CD4-positive, alpha-beta T cell treated with Interleukin-15 for 1 hour (primary cell): ENCODE data around the gene PPP4C.
"Not testable (repeated sequence)": the region's sequence is repeated elsewhere in the genome, so short reads cannot be mapped to it uniquely, and the experiment has no call there.

Experiments used
- DNase-seq: peaks from one replicate; pipeline ENCODE4 v3.0.0-alpha.2; 2020

Gene PPP4C

DNA sequence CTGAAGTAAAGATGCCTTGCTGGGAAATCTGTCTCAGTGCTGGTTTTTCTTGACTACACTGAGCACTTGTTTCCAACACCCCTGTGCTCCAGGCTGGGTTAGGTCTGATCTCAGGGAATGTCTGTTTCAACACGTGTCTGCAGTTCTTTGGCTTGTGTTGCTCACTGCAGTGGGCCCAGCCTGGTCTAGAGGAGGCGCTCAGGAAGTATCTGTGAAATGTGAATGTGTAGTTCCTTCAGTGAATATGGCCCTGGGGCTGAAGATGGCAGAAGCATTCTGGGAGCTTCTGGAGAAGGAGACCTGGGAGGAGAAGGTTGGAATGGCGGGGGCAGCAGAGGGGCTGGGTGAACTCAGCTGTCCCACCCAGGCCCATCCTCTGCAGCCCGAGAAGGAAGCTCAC is 28.3 kb downstream of the PPP4C start:
- DNase-seq = no peak

DNA sequence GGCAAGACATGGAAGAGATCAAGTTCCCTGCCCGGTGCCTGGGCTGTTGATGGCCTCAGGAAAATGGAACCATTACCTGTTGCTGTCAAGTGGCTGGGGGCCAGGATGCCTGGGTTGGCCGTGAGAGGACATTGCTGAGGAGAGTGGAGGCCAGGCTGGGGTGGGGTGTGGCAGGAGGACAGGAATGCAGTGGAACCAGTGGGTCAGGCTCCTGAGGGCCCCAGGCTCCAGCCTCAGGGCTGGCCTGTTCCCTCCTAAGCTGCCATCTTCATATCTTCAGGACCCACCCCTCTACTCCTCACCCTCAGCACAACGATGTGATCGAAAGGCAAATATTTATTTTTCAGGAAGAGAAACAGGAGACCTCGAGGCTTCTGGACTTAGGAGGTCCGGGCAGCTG is 28.7 kb downstream of the PPP4C start:
- no peak for DNase-seq

DNA sequence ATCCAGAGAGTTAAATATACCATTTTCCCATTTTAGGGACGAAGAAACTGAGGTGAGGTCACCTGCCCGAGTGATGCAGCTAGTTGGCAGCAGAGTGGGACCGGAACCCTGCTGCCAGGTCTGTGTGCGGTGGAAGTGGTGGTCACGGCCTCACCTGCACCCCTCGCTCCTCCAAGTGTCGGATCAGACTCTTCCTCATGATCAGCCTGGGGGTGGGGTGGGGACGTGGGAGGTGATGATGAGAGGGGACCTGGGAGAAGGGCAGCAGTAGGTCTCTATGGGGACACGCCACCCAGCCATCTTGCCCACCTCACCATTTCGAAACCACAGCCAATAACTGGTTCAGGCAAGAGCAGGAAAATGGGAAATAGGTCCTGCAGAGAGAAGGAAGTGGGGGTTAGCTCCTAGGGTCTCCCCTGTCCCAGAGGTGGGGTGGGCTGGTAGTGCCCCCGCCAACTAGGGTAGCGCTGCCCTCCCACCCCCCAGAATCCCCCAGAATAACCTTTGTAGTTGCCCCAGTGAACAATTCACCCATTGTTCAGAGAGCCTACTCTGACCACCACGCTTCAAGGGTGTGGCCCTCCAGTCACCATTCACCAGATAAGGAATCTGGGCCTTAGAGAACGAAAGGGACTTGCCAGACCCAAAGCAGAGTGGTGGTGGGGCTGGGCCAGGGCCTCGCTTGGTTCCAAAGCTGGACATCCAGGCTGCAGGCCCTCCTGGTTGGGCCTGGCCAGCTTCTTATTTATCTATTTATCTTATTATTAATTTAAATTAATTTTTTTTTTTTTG is 32.5 kb downstream of the PPP4C start:
- DNase-seq = no peak

DNA sequence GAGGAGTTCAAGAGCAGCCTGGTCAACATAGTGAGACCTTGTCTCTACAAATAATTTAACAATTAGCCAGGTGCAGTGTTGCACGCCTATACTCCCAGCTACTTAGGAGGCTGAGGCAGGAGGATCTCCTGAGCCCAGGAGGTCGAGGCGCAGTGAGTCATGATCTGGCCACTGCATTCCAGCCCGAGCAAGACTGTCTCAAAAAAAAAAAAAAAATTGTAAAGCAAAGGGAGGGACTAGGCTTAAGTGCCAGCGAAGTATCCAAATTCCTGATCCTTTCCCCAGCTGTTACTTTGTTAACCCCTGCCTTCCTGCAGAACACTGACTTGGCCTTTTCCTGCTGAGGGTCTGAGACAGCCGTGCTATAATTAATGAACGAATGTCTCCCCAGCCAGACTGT is 34.9 kb downstream of the PPP4C start:
- no peak for DNase-seq

DNA sequence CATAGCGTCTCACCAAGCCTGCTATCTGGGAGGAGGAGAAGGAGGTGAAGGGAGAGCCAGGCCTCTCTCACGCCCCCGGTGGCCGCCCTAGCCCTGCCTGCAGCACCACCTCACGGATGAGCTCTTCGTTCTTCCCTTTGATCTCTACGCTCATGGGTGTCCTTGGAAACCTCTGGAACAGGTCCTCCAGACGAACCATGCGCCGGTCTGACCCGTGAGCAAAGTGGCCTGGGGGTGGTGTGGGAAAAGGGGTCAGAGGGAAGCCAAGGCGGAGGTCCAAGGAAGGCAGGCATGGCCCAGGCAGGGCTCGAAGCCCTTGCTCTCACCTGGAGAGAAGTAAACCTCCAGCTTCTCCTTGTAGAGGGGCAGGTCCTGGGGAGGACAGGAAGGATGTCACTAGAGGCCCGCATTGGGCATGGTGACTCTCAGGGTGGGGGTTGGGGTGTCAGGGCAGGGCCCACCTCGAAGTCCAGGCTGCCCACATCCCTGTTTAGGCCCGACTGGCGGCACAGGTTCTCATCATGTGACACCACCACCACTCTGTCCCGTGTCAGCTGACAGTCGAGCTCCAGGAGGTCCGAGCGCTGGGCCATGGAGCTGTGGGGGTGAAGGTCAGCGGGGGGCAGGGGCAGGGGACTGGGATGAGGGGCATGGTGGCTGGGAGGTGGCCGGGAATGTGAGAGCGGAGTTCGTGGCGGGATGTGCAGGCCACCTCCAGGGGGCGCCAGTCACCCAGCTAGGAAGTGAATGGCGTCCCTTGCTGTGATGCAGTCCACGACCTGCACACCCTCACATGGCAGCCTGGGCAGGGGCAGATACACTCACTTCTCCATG is 36.6 kb downstream of the PPP4C start:
- peak; percentile 41 for DNase-seq

DNA sequence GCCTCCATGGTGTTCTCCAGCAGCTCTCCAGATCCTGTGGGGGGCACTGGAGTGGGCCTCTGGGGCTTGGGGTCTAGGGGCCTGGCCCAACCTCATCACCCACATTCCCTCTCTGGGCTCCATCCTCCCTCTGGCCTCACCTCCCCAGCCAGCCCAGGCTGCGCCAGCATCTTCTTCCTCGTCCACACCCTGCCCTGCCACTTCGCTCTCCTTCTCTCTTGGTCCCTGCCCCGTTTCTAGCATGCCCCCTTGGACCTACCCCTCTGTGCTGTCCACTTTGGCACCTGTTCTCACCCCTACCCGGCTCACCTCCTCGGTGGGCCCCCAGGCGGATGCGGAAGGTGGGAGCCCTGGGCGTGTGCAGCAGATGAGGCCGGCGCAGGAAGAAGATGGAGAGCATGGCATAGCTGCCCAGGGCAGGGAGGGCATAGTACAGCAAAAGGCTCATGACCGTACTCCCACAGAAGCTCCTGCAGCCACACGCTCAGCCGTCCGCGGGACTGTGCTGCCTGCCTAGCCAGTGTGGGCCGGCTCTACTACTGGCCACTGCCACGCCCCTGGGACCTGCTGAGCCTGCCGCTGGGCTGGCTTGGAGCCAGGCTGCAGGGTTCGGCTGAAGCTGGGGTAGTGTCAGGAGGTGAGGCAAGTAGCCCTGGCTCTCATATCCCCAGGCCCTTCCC is 37.4 kb downstream of the PPP4C start, which contains the start of gene GDPD3:
Gene GDPD3, minus strand, starts transcription at position 507 of the 680 bp plus-strand sequence. Its CDS starts 59 bp downstream, at position 448.
- no peak for DNase-seq

DNA sequence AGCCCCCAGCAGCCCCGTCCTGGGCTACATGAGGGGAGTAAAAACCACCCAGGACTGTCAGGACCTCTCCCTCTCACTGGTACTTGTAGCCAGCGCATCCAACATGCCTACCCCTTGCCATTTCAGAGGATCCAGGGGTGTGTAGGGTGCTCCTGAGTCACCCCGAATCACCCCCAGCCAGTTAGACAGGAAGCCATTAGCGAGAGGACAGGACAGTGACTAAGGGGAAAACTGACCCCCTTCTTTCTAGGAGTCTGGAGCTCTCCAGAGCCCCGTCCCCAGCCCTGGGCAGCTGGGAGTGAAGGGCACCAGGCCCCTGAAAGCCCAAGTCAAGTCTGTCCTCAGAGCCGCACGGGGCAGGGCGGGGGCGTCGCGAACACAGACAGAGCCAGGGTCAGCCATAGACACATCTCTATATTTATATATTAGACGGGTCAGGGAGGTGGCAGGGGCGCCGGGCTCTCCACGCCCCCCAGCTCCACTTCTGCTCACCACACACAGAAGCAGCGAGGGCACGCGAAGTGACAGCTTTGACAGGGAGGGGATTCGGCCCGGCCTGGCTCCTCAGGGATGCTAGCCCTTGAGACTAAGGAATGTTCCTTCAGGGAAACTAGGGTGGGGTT is 38.0 kb downstream of the PPP4C start:
- DNase-seq = no peak

DNA sequence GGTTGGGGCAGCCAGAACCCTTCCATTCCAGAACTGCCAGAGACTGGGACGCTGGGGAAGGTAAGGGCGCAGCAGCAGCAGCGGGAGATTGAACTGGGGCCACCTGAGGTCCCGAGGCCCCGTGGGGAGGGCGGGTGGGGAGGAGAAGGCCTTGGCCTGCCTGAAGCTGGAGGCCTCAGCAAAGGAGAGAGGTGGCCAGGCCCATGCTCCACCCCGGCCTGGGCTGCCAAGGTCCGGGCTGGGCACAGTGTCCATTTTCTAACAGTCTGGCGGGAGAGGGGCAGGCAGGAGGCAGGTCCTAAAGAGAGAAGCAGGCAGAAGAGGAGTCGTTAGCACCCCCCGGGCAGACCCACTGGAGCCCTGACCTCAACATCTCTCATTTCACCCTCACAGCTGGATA is 38.6 kb downstream of the PPP4C start:
- DNase-seq = no peak

DNA sequence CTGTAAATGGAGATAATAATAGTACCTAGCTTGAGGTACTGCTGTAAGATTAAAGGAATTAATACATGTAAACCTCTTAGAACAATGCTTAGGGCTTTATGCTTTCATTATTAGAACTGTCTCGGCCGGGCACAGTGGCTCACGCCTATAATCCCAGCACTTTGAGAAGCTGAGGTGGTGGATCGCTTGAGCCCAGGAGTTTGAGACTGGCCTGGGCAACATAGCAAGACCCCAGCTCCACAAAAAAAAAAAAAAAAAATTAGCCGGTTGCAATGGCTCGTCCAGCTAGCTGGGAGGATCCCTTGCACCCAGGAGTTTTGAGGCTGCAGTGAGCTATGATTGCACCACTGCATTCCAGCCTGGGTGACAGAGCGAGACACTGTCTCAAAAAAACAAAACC is 39.0 kb downstream of the PPP4C start:
- not testable (repeated sequence) for DNase-seq

DNA sequence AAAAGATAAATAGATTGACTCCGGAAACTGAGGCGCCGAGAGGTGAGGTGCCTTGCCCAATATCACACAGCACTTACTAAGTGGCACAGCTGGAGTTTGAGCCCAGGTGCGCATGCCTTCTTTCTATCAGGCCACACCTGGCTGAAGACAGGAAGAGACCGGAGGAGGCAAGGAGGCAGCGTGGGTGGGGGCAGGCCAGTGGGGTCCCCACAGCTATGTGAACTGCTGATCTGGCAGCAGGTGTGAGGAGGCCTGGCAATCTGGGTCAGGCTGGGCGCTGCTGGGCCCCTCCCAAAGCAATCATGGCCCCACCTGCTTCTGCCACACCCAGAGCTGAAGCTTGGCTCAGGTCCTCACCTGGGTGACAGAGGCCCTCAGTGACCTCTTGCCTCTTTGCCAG is 39.4 kb downstream of the PPP4C start:
- no peak for DNase-seq

DNA sequence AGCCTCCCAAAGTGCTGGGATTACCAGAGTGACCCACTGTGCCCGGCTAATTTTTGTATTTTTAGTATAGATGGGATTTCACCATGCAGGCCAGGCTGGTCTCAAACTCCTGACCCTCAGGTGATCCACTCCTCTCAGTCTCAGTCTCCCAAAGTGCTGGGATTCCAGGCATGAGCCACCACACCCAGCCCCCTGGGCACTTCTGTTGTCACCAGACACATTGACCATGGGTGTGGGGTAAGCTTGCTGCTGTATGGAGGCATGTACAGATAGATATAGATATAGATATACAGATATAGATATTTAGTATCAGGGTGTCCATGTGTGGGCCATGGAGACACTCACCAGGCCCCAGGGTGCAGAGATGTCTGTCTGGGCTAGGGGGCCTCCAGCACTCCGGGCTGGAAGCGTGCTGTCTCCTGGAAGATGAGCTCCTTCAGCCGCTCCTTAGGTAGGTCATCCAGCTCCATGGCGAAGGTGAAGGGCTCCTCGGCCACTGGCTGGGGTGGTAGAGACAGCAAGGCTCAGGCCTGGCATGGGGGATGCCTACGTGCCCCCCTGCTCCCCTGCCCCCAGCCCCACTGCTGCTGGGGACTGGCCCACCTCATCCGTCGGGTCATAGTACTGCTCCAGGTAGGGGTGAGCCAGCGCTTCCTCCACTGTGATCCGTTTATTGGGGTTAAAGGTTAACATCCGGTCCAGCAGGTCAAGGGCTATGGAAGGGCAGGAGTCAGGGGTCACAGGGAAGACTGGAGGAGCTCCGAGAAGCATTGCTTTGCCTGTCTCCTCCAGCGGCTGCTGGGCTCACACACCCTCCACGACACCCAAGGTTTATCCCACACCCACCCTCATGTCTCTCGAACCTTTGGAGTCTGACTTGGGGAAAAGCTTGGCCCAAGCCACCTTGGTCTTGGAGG is 40.8 kb downstream of the PPP4C start:
- DNase-seq = no peak

DNA sequence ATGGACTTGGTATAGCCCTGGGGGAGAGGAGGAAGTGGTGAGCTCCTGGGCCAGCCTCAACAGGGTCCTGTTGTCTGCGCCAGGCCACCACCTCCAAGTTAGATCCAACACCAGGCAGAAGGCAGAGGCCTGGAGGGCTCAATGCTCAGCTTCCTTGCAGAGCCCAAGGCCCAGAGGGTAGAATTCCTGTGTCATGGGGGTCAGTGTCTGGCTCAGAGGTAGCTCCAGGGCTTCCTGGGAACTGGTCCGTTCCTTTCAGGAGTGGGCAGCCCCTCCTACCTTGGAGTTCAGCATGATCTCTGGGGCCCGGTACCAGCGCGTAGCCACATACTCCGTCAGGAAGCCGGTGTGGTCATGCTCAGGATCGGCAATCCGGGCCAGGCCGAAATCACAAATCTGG is 42.0 kb downstream of the PPP4C start:
- no peak for DNase-seq

DNA sequence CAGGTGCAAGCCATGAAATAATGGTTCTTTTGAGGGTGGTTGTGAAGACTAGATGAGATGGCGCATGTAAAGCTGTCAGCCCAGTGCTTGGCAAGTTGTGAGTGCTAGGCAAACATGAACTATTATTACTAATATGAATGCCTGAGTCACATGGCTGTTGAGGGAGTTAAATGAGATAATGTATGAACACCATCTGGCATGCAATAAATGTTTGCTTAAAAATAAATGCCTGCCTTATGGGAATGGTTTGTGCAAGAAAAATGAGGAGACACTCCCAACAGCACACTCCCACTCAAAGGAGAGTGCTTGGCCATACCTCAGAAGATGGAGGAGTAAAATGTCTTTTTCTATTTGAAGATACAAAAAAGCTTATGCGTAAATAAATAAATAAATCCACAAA is 43.6 kb downstream of the PPP4C start:
- no peak for DNase-seq

DNA sequence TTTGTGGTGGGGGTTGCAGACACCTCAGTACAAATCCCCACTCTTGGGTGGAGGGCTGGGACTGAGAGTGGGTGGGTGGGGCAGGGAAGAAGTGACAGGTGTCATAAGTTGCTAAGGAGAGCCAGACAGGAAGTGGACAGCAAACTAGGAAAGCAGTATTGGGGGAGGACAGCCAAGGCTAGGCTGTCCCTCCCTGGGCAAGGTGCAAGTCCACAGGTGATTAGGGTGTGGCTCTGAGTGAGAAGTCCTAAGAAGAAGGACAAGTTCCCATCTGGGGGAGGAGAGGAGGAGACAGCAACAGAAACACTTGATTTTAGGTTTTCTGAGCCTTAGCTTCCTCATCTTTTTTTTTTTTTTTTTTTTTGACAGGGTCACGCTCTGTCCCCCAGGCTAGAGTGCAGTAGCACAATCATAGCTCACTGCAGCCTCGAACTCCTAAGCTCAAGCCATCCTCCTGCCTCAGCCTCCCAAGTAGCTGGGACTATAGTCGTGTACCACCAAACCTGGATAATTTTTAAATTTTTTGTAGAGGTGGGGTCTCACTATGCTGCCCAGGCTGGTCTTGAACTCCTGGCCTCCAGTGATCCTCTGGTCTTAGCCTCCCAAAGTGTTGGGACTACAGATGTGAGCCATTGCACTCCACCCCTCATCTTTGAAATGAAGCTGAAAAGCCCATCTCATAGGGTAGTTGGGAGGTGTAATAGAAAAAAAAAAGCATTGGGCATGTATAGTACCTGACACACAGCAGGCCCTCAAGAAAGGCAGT is 44.7 kb downstream of the PPP4C start:
- DNase-seq = no peak

DNA sequence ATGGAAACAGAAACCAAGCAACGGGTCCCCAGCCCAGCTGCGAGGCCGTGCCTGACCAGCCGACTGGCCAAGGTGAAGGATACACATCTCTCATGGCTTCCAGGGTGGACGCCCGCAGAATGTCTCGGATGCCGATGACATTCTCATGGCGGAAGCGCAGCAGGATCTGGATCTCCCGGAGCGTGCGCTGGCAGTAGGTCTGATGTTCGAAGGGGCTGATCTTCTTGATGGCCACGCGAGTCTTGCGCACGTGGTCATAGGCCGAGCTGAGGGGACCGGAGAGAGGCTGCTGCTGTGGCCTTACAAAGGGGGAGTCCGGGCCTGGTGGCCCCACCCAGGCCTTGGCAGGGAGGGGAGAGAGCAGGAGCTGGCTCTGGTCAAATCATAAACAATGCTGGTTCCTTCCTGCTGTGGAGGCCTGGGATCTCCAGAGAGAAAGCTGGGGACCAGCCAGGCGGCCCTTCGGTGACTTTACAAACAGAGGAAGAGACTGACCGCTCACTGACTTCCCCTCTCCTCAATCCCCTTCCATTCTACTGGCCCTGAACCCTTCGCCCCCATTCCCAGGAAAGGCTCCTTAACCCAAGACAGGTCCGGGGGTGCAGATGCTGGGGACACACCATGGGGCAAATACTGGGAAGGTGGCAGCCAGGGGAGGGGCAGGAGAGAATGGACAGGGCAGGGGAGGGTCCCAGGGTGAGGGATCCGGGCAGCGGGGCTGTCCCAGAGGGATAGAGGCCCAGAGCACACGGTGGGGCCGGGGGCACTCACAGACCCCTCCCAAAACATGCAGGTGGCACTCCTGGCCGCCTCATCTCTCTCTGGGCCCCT is 46.2 kb downstream of the PPP4C start:
- DNase-seq = no peak

DNA sequence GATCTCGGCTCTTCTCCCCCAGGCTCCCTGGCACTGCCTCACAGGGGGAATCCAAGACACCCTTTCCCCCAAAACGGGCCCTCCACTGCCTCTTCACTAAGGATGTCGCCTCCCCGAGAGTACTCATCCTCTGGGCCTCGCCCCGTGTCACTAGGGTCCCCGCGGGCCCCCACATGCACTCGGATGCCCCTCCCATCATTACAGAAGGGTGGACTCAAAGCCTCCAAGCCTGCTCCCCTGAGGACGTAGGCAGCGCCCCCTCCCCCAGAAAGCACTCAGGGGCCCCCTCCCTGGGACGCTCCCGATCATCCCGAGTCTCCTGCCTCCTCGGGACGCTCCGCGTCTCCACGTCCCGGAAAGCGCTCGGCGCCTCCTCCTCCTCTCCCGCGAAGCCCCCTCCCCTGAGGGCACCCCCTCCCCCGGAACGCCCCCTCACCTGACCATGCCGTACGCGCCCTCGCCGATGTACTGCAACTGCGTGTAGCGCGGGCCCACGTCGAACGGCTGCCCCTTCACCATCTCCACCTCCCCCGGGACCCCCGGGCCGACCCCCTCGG is 46.9 kb downstream of the PPP4C start:
- DNase-seq = no peak

DNA sequence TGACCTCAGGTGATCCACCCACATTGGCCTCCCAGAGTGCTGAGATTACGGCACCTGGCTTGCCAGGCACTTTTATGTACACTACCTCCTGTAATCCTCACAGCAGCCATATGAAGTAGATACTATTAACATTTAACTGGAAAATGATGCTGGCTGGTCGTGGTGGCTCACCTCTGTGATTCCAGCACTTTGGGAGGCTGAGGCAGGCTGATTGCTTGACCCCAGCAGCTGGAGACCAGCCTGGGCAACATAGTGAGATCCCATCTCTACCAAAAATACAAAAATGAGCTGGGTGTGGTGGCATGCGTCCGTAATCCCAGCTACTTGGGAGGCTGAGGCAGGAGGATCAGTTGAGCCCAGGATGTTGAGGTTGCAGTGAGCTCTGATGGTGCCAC is 49.2 kb downstream of the PPP4C start:
- no peak for DNase-seq

DNA sequence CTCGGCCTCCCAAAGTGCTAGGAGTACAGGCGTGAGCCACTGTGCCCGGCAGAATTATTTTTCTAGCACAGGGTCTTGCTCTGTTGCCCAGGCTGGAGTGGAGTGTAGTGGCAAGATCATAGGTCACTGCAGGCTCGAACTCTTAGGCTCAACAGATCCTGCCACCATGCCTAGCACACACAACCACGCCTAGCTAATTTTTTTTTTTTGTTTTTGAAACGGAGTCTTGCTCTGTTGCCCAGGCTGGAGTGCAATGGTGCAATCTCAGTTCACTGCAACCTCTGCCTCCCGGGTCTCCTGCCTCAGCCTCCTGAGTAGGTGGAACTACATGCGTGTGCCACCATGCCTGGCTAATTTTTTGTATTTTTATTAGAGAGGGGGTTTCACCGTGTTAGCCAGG is 49.9 kb downstream of the PPP4C start:
- DNase-seq = not testable (repeated sequence)

DNA sequence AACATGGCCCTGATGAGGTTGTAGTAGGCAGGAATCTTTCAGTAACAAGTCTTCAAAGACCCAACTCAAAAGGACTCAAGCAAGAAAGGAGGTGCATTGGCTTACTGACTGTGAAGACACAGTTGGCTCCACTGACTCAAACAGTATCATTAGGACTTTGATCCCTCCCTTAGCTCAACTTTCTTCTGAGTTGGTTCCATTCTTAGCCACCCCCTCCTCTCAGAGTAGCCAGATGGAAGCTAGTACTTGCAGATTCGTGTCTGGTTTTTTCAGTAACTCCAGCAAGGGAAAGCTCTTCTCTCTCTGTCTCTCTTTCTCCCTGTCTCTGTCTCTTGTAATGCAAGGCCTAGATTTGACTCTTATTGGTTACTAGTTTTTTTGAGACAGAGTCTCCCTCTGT is 52.2 kb downstream of the PPP4C start:
- no peak for DNase-seq
